Small intestine (tissue), 7 donors: ENCODE data around the gene RPL41. TPM values are rescaled to one million over a fixed set of nuclear protein-coding genes. Genes with fewer than 3 reads are reported as not detected.

Experiments
- DNase-seq, 2 donors: peaks; one replicate each; pipeline versions ENCODE4 v3.0.0 to v3.0.0-alpha.2; 2013
- FAIRE-seq: peaks from 2 replicates; lab custom pipeline; 2012; peaks lifted over from hg19 to GRCh38; lab: Jason Lieb, UNC
- H3K27ac ChIP-seq, 3 donors: one replicate each; pipeline ENCODE4 v1.5.1; 2013; ENCODE audit warnings: low read length in 2 of 3, mild to moderate bottlenecking in 2 of 3, control low read depth in 1 of 3, inconsistent platforms in 1 of 3, low read depth in 1 of 3, moderate library complexity in 1 of 3
- H3K27me3 ChIP-seq, 3 donors: one replicate each; pipeline ENCODE4 v1.6.1; 2013; ENCODE audit warnings: low read length in 3 of 3, inconsistent platforms in 1 of 3; ENCODE audit not compliant: control insufficient read depth in 3 of 3, insufficient read depth in 3 of 3
- H3K36me3 ChIP-seq, 3 donors: one replicate each; pipeline ENCODE4 v1.6.1; 2013; ENCODE audit warnings: low read length in 3 of 3, inconsistent platforms in 1 of 3, low read depth in 1 of 3, mild to moderate bottlenecking in 1 of 3, moderate library complexity in 1 of 3; ENCODE audit not compliant: control insufficient read depth in 3 of 3, insufficient read depth in 2 of 3
- H3K4me1 ChIP-seq, 3 donors: one replicate each; pipeline ENCODE4 v1.6.1; 2013; ENCODE audit warnings: low read length in 2 of 3, inconsistent platforms in 1 of 3, low read depth in 1 of 3, mild to moderate bottlenecking in 1 of 3, moderate library complexity in 1 of 3; ENCODE audit not compliant: control insufficient read depth in 3 of 3, insufficient read depth in 2 of 3
- H3K4me3 ChIP-seq, 3 donors: one replicate each; pipeline ENCODE4 v1.5.1; 2013; ENCODE audit warnings: low read length in 3 of 3, control low read depth in 1 of 3, inconsistent platforms in 1 of 3, low read depth in 1 of 3, mild to moderate bottlenecking in 1 of 3, moderate library complexity in 1 of 3
- H3K9me3 ChIP-seq, 2 donors: one replicate each; pipeline ENCODE4 v1.6.1; 2013; ENCODE audit warnings: low read depth in 1 of 2, low read length in 1 of 2; ENCODE audit not compliant: control insufficient read depth in 2 of 2, insufficient read depth in 1 of 2
- WGBS, 3 donors: extraction: QIAGEN DNeasy Blood & Tissue Kit; methylation state at CpG; one replicate each; pipeline ENCODE4 v1.1.7; 2013; 5-methylcytosine and 5-hydroxymethylcytosine counted together
- polyA plus RNA-seq, 4 donors: library from polyadenylated mRNA; stranded (reverse) in 3 of 4; unstranded in 1 of 4; fragments of 200-250 nt in 3 of 4; fragments of 120-200 nt in 1 of 4; gene quantifications; one replicate each; pipeline versions ENCODE4 v1.2.1 to v1.2.3, GENCODE V29; 2013
- donor health status: healthy with polysubstance abuse.
- donor health status: control.
- donor health status: control.
- donor health status: Bipolar disorder and iron deficiency.
- donor health status: healthy.

RPL41 gene
- polyA plus RNA-seq, 4 donors = 3,267 to 7,277 (median 5,942) TPM

DNA sequence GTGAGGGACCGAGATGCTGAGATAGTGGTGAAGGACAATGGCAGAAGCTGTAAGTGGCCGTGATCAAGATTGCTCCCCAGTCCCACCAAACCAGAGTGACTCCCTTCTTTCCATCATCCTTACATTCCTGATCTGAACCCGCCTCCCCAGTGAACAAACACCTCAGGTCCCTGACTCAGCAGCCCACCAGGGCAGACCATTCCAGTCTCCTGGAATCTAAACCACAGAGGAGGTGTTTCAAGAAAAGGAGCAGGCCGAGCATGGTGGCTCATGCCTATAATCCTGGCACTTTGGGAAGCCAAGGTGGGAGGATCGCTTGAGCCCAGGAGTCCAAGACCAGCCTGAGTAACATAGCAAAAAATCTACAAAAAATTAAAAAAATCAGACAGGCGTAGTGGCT, 29.8 kb upstream of the RPL41 start:
- Histone ChIP-seq H3K4me3 (no peak overlapping the region), H3K4me1 (peaks cover 0 to 33% (median 0%) of the 10 kb centered on the region in 3 donors), H3K27ac (no peak overlapping the region), H3K36me3 (peaks cover 0 to 85% (median 19%) of the 10 kb centered on the region in 3 donors), H3K27me3 (no peaks in the 10 kb centered on the region), H3K9me3 (no peaks in the 10 kb centered on the region)
- WGBS, 3 donors = 80 to 84% (median 84%) methylated on average over 6 of the region's 6 CpGs
- FAIRE-seq = no peak
- DNase-seq = no peak

DNA sequence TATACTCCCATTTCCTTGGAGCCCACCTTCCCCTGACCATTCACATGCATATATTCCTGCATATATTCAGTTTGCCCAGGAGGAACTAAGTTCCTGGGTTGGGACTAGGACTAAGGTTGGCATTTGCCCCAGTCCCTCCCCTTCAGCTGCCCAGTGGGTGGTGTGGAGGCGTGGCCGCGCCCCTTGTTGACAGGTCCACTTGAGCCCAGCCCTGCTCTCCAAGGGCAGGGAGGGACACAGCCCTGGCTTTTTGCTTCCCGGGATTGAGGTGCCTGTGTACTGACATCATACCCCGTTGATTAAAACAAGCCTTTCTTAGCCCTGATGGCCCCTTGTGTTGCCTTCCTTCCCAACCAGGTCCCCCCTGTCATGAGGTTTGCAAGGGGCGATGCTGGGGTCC, 29.2 kb upstream of the RPL41 start:
- peaks cover 0 to 88% (median 20%) of the 10 kb centered on the region in 3 donors for H3K36me3 ChIP-seq
- DNase-seq (peak in 1 of 2 donors; percentile 79), FAIRE-seq (no peak)
- no peaks in the 10 kb centered on the region for H3K9me3 ChIP-seq
- H3K27ac ChIP-seq = peak overlapping the region in 2 of 3 donors; percentile 28 to 50
- 45 to 74% (median 59%) methylated on average over 6 of the region's 6 CpGs for WGBS, 3 donors
- H3K4me1 ChIP-seq = peaks cover 0 to 31% (median 0%) of the 10 kb centered on the region in 3 donors
- no peak overlapping the region for H3K4me3 ChIP-seq
- H3K27me3 ChIP-seq = no peaks in the 10 kb centered on the region

DNA sequence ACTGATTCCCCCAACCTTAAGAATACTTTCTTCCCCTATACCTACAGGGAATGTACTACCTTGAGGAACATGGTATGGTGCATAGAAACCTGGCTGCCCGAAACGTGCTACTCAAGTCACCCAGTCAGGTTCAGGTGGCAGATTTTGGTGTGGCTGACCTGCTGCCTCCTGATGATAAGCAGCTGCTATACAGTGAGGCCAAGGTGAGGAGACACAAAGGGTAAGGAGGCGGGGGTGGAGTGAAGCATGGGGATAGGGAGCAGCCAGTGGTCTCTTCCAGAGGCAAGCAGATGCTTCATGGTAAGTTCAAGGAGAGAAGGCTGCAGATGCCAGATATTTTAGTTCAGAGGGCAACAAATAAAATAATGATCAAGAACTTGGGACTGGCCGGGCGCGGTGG, 18.7 kb upstream of the RPL41 start:
- Histone ChIP-seq H3K36me3 (peaks cover 6 to 87% (median 41%) of the 10 kb centered on the region in 3 donors), H3K4me1 (peaks cover 0 to 2% (median 0%) of the 10 kb centered on the region in 3 donors), H3K9me3 (no peaks in the 10 kb centered on the region), H3K4me3 (no peak overlapping the region), H3K27me3 (no peaks in the 10 kb centered on the region), H3K27ac (no peak overlapping the region)
- 85 to 89% (median 89%) methylated on average over 6 of the region's 6 CpGs for WGBS, 3 donors
- DNase-seq (no peak), FAIRE-seq (no peak)

DNA sequence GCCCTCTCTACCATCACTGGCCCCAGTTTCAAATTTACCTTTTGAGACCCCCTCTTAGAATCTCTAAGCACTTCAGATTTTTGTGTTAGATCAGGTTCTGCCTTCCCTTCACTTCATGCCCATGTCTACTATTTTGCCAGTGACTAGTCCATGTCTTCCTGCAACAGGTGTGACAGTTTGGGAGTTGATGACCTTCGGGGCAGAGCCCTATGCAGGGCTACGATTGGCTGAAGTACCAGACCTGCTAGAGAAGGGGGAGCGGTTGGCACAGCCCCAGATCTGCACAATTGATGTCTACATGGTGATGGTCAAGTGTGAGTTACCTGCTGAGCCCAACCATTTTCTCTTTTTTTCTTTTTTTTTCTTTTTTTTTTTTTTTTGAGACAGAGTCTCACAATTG, 17.8 kb upstream of the RPL41 start:
- no peak for DNase-seq

DNA sequence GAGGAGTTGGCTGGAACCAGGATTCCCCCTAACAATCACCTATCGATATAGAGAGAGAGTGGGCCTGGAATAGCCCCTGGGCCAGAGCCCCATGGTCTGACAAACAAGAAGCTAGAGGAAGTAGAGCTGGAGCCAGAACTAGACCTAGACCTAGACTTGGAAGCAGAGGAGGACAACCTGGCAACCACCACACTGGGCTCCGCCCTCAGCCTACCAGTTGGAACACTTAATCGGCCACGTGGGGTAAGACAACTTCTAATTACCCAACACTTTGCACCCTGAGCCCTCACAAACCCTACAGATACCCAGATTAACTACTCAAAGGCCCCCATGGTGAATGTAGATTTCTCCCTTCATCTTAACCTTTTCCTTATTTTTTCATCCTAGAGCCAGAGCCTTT, 16.6 kb upstream of the RPL41 start:
- peaks cover 4 to 68% (median 28%) of the 10 kb centered on the region in 3 donors for H3K36me3 ChIP-seq
- H3K9me3 ChIP-seq = no peaks in the 10 kb centered on the region
- WGBS, 3 donors = 56 to 77% (median 61%) methylated on average over 4 of the region's 4 CpGs
- H3K27me3 ChIP-seq = no peaks in the 10 kb centered on the region
- H3K4me1 ChIP-seq = peaks cover 0 to 2% (median 0%) of the 10 kb centered on the region in 3 donors
- no peak for FAIRE-seq
- peak overlapping the region in 2 of 3 donors; percentile 2 to 38 for H3K27ac ChIP-seq
- peak in 1 of 2 donors; percentile 88 for DNase-seq
- H3K4me3 ChIP-seq = no peak overlapping the region

More for the DNA sequence above, 17.8 kb upstream of the RPL41 start:
- H3K27me3 ChIP-seq = no peaks in the 10 kb centered on the region
- H3K4me3 ChIP-seq = no peak overlapping the region
- no peak overlapping the region for H3K27ac ChIP-seq
- no peak for FAIRE-seq
- H3K4me1 ChIP-seq = peaks cover 0 to 2% (median 0%) of the 10 kb centered on the region in 3 donors
- H3K9me3 ChIP-seq = no peaks in the 10 kb centered on the region
- peaks cover 6 to 80% (median 35%) of the 10 kb centered on the region in 3 donors for H3K36me3 ChIP-seq
- WGBS, 3 donors = 76 to 80% (median 76%) methylated on average over 3 of the region's 3 CpGs

DNA sequence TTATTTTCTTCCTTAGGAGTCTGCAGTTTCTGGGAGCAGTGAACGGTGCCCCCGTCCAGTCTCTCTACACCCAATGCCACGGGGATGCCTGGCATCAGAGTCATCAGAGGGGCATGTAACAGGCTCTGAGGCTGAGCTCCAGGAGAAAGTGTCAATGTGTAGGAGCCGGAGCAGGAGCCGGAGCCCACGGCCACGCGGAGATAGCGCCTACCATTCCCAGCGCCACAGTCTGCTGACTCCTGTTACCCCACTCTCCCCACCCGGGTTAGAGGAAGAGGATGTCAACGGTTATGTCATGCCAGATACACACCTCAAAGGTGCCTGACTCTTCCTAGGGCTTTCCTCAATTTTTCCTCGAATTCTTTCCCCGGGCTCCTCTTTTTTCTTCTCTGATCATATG, 15.4 kb upstream of the RPL41 start:
- WGBS, 3 donors = 78 to 86% (median 84%) methylated on average over 14 of the region's 14 CpGs

GRCh38 chr12:56102683-56103065, 13.8 kb upstream of the RPL41 start:
- Histone ChIP-seq H3K27ac (no peak overlapping the region), H3K27me3 (no peaks in the 10 kb centered on the region), H3K9me3 (no peaks in the 10 kb centered on the region), H3K4me3 (no peak overlapping the region), H3K36me3 (peaks cover 4 to 50% (median 20%) of the 10 kb centered on the region in 3 donors), H3K4me1 (peaks cover 0 to 6% (median 5%) of the 10 kb centered on the region in 3 donors)
- FAIRE-seq = no peak
- no peak for DNase-seq
- WGBS, 3 donors = 42 to 62% (median 55%) methylated on average over 1 of the region's 1 CpG

More for the DNA sequence above, 15.4 kb upstream of the RPL41 start:
- Histone ChIP-seq H3K9me3 (no peaks in the 10 kb centered on the region), H3K4me3 (no peak overlapping the region), H3K27ac (no peak overlapping the region), H3K4me1 (peaks cover 0 to 5% (median 3%) of the 10 kb centered on the region in 3 donors), H3K27me3 (no peaks in the 10 kb centered on the region), H3K36me3 (peaks cover 4 to 59% (median 20%) of the 10 kb centered on the region in 3 donors)
- FAIRE-seq = no peak
- no peak for DNase-seq

DNA sequence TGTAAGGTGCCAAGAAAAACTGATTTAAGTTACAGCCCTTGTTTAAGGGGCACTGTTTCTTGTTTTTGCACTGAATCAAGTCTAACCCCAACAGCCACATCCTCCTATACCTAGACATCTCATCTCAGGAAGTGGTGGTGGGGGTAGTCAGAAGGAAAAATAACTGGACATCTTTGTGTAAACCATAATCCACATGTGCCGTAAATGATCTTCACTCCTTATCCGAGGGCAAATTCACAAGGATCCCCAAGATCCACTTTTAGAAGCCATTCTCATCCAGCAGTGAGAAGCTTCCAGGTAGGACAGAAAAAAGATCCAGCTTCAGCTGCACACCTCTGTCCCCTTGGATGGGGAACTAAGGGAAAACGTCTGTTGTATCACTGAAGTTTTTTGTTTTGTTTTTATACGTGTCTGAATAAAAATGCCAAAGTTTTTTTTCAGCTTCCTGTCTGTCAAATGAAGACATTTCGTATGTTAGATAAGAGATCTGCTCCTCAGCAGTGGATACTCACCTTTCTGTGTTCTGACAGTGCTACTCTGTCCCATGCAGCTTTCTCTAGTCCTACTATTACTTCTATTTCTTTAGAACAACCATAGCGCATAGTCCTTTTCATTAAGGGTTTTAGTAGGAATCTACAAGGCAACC, 13.2 kb upstream of the RPL41 start:
- peak in 1 of 2 donors; percentile 44 for DNase-seq
- H3K27ac ChIP-seq = peak overlapping the region; percentile 82 to 89 (median 89)
- peaks cover 4 to 50% (median 25%) of the 10 kb centered on the region in 3 donors for H3K36me3 ChIP-seq
- WGBS, 3 donors = 31 to 36% (median 34%) methylated on average over 6 of the region's 6 CpGs
- no peak for FAIRE-seq
- H3K4me3 ChIP-seq = no peak overlapping the region
- no peaks in the 10 kb centered on the region for H3K9me3 ChIP-seq
- peaks cover 0 to 6% (median 5%) of the 10 kb centered on the region in 3 donors for H3K4me1 ChIP-seq
- no peaks in the 10 kb centered on the region for H3K27me3 ChIP-seq
